GM23248 (cell line): Measurements from ENCODE around the gene HERC3. TPM values are rescaled to one million over a fixed set of nuclear protein-coding genes. Genes with fewer than 3 reads are reported as not detected.

ENCODE experiments used
- DNase-seq: peaks from one replicate; pipeline ENCODE4 v3.0.0-alpha.2; 2015
- H2AFZ ChIP-seq: fragments of 200-600 bp; sonication (generic); 2 replicates; pipeline ENCODE4 v1.6.1; 2016; ENCODE audit warnings: antibody characterized with exemption
- H3F3A ChIP-seq: fragments of 200-600 bp; sonication (generic); 2 replicates; pipeline ENCODE4 v1.6.1; 2016; ENCODE audit warnings: mild to moderate bottlenecking, antibody characterized with exemption, mixed run types; ENCODE audit not compliant: insufficient read depth
- H3K27ac ChIP-seq: fragments of 200-600 bp; sonication (generic); 2 replicates; pipeline ENCODE4 v1.5.1; 2016; ENCODE audit warnings: mild to moderate bottlenecking
- H3K27me3 ChIP-seq: fragments of 200-600 bp; sonication (generic); replicated peaks from 2 replicates; pipeline ENCODE4 v1.6.1; 2016; ENCODE audit warnings: mild to moderate bottlenecking; ENCODE audit not compliant: insufficient read depth
- H3K36me3 ChIP-seq: fragments of 200-600 bp; sonication (generic); 2 replicates; pipeline ENCODE4 v1.6.1; 2016; ENCODE audit warnings: low read depth, mild to moderate bottlenecking
- H3K4me1 ChIP-seq: fragments of 200-600 bp; sonication (generic); 2 replicates; pipeline ENCODE4 v1.6.1; 2016; ENCODE audit warnings: mild to moderate bottlenecking; ENCODE audit not compliant: insufficient read depth
- H3K4me2 ChIP-seq: fragments of 200-600 bp; sonication (generic); one replicate; pipeline ENCODE4 v1.6.1; 2016; ENCODE audit warnings: mild to moderate bottlenecking; ENCODE audit not compliant: unreplicated experiment
- H3K4me3 ChIP-seq: fragments of 200-600 bp; sonication (generic); 2 replicates; pipeline ENCODE4 v1.5.1; 2016; ENCODE audit warnings: mild to moderate bottlenecking
- H3K79me2 ChIP-seq: fragments of 200-600 bp; sonication (generic); 2 replicates; pipeline ENCODE4 v1.6.1; 2016; ENCODE audit warnings: mild to moderate bottlenecking; ENCODE audit not compliant: insufficient read depth
- H3K9ac ChIP-seq: fragments of 200-600 bp; sonication (generic); 2 replicates; pipeline ENCODE4 v1.6.1; 2016; ENCODE audit warnings: mild to moderate bottlenecking
- H3K9me2 ChIP-seq: fragments of 200-600 bp; sonication (generic); 2 replicates; pipeline ENCODE4 v1.6.1; 2016; ENCODE audit warnings: mixed run types, mild to moderate bottlenecking, moderate library complexity; ENCODE audit not compliant: insufficient read depth
- H3K9me3 ChIP-seq: fragments of 200-600 bp; sonication (generic); one replicate; pipeline ENCODE4 v1.6.1; 2017; ENCODE audit warnings: low read depth
- H4K20me1 ChIP-seq: fragments of 200-600 bp; sonication (generic); 2 replicates; pipeline ENCODE4 v1.6.0; 2016; ENCODE audit not compliant: insufficient read depth
- EZH2 ChIP-seq: fragments of 200-600 bp; sonication (generic); IDR thresholded peaks from 2 replicates; pipeline ENCODE4 v1.6.1; 2018; ENCODE audit warnings: antibody characterized with exemption, mild to moderate bottlenecking; ENCODE audit not compliant: insufficient read depth, poor library complexity, severe bottlenecking
- EZH2phosphoT487 ChIP-seq: fragments of 200-600 bp; sonication (generic); IDR thresholded peaks from 2 replicates; pipeline ENCODE4 v1.6.1; 2018; ENCODE audit warnings: antibody characterized with exemption, moderate library complexity, mild to moderate bottlenecking, low read depth; ENCODE audit not compliant: insufficient read depth
- WGBS, 2 experiments: methylation state at CpG; one replicate each; pipeline ENCODE4 v1.1.6; 2015 to 2017; ENCODE audit warnings: low lambda C conversion rate in 2 of 2, low coverage in 1 of 2; ENCODE audit errors: missing lambda C conversion rate in 2 of 2; 5-methylcytosine and 5-hydroxymethylcytosine counted together
- in situ Hi-C: fragments of 300-500 bp; cut with MboI; formaldehyde crosslinking; loops from 2 replicates; pipeline ENCODE4 v1.15.0; 2020
- polyA plus RNA-seq: library from polyadenylated mRNA; unstranded; fragments of >200 nt; fragmentation: Nextera tagmentation; extraction: Ambion mirVana; gene quantifications from 2 replicates; pipeline ENCODE4 v1.2.1, GENCODE V29; 2016
- total RNA-seq: library from RNA; depleted of rRNA; stranded (reverse); fragments of >200 nt; shearing (Covaris generic); gene quantifications from 2 replicates; pipeline ENCODE4 v1.2.3, GENCODE V29; 2014

HERC3 gene
- total and polyA plus RNA-seq, 2 experiments from 2014 or later, result 25.8 to 27.6 TPM

- Histone ChIP-seq H3K9me2 (no peaks in the 10 kb centered on the region), H3K36me3 (peaks cover 22% of the 10 kb centered on the region; the same call in 1 of the 2 replicates), H2AFZ (no peak overlapping the region), H3K27ac (no peak overlapping the region), H3K27me3 (no peaks in the 10 kb centered on the region), H3K9me3 (no peaks in the 10 kb centered on the region), H3K79me2 (no peaks in the 10 kb centered on the region), H3F3A (peaks cover 13% of the 10 kb centered on the region; the same call in 1 of the 2 replicates), H3K4me2 (no peak overlapping the region), H3K4me3 (no peak overlapping the region), H4K20me1 (no peaks in the 10 kb centered on the region), H3K9ac (no peak overlapping the region), H3K4me1 (peaks cover 7% of the 10 kb centered on the region; the same call in 1 of the 2 replicates)
- no peak for DNase-seq
- TF ChIP-seq EZH2phosphoT487 (no peak), EZH2 (no peak)
- in situ Hi-C loops, result no loop called here
- 98 to 100% methylated on average over 5 of the region's 5 CpGs for WGBS, 2 experiments
These were observed 138.5 kb downstream of the HERC3 start for GRCh38 chr4:88730811-88731210.

- no peaks in the 10 kb centered on the region for H3K9me2 ChIP-seq
- no peaks in the 10 kb centered on the region for H3K27me3 ChIP-seq
- peaks cover 22% of the 10 kb centered on the region; the same call in 1 of the 2 replicates for H3K36me3 ChIP-seq
- peaks cover 6% of the 10 kb centered on the region; the same call in 1 of the 2 replicates for H3K4me1 ChIP-seq
- H2AFZ ChIP-seq, result no peak overlapping the region
- no peak for DNase-seq
- no peaks in the 10 kb centered on the region for H3K79me2 ChIP-seq
- H3K4me2 ChIP-seq, result no peak overlapping the region
- H3K27ac ChIP-seq, result no peak overlapping the region
- TF ChIP-seq EZH2 (no peak), EZH2phosphoT487 (no peak)
- in situ Hi-C loops, result no loop called here
- H3K9ac ChIP-seq, result no peak overlapping the region
- peaks cover 16% of the 10 kb centered on the region; the same call in 1 of the 2 replicates for H3F3A ChIP-seq
- WGBS, 2 experiments, result 73% methylated on average over 4 of the region's 4 CpGs
- H3K4me3 ChIP-seq, result no peak overlapping the region
- H4K20me1 ChIP-seq, result no peaks in the 10 kb centered on the region
- no peaks in the 10 kb centered on the region for H3K9me3 ChIP-seq
These were observed 139.1 kb downstream of the HERC3 start for GRCh38 chr4:88731381-88731780.

GRCh38 chr4:88732714-88733368, 140.6 kb downstream of the HERC3 start:
- peaks cover 16% of the 10 kb centered on the region; the same call in 1 of the 2 replicates for H3F3A ChIP-seq
- H4K20me1 ChIP-seq, result no peaks in the 10 kb centered on the region
- in situ Hi-C loops, result no loop called here
- H3K9me2 ChIP-seq, result no peaks in the 10 kb centered on the region
- no peak overlapping the region for H3K9ac ChIP-seq
- peaks cover 22% of the 10 kb centered on the region; the same call in 1 of the 2 replicates for H3K36me3 ChIP-seq
- no peaks in the 10 kb centered on the region for H3K79me2 ChIP-seq
- H3K4me3 ChIP-seq, result no peak overlapping the region
- no peak for DNase-seq
- H3K27me3 ChIP-seq, result no peaks in the 10 kb centered on the region
- no peak for TF ChIP-seq EZH2
- TF ChIP-seq EZH2phosphoT487, result no peak
- H3K4me2 ChIP-seq, result no peak overlapping the region
- H3K27ac ChIP-seq, result no peak overlapping the region
- 98% methylated on average over 5 of the region's 5 CpGs for WGBS, 2 experiments
- H2AFZ ChIP-seq, result no peak overlapping the region
- H3K4me1 ChIP-seq, result peaks cover 6% of the 10 kb centered on the region; the same call in 1 of the 2 replicates
- H3K9me3 ChIP-seq, result no peaks in the 10 kb centered on the region

GRCh38 chr4:88734403-88734949, 142.2 kb downstream of the HERC3 start:
- Histone ChIP-seq H3K9ac (no peak overlapping the region), H3K27me3 (no peaks in the 10 kb centered on the region), H4K20me1 (no peaks in the 10 kb centered on the region), H3K9me3 (no peaks in the 10 kb centered on the region), H3K9me2 (no peaks in the 10 kb centered on the region), H3F3A (peaks cover 16% of the 10 kb centered on the region; the same call in 1 of the 2 replicates), H3K4me3 (no peak overlapping the region), H3K36me3 (peaks cover 15% of the 10 kb centered on the region; the same call in 1 of the 2 replicates), H3K79me2 (no peaks in the 10 kb centered on the region), H3K4me1 (peaks cover 6% of the 10 kb centered on the region; the same call in 1 of the 2 replicates), H2AFZ (no peak overlapping the region), H3K4me2 (no peak overlapping the region), H3K27ac (no peak overlapping the region)
- WGBS, 2 experiments, result 43 to 51% methylated on average over 3 of the region's 3 CpGs
- in situ Hi-C loops, result no loop called here
- DNase-seq, result peak; percentile 28
- TF ChIP-seq EZH2phosphoT487 (no peak), EZH2 (no peak)
